ELF-1 (cell line): ENCODE data around the gene PDE4C.

Source experiments
- DNase-seq: peaks from one replicate; pipeline ENCODE4 v3.0.0-alpha.2; 2016; ENCODE audit warnings: low read depth, low spot score

PDE4C gene

GRCh38 chr19:18225702-18226468 is at the start of gene PDE4C:
Gene PDE4C (minus strand): TSS chr19:18226438. CDS start chr19:18226415, 23 bp downstream.
- DNase-seq, result peak; percentile 46

GRCh38 chr19:18274781-18275356 is 48.6 kb upstream of the PDE4C start:
- DNase-seq, result peak; percentile 67

- DNase-seq, result no peak
These were observed 48.1 kb upstream of the PDE4C start, which contains the start of gene IQCN for GRCh38 chr19:18274219-18274780. Gene IQCN (minus strand): TSS chr19:18274452. CDS start chr19:18269478, 4,974 bp downstream.

- no peak for DNase-seq
These were observed 47.5 kb upstream of the PDE4C start for GRCh38 chr19:18273561-18274218.

GRCh38 chr19:18271433-18271841 is 45.2 kb upstream of the PDE4C start:
- no peak for DNase-seq

GRCh38 chr19:18270326-18270725 is 44.1 kb upstream of the PDE4C start:
- no peak for DNase-seq

- no peak for DNase-seq
These were observed 43.0 kb upstream of the PDE4C start for GRCh38 chr19:18269070-18269723.

GRCh38 chr19:18266771-18267686 is 40.8 kb upstream of the PDE4C start:
- DNase-seq, result no peak

GRCh38 chr19:18265582-18265981 is 39.3 kb upstream of the PDE4C start:
- DNase-seq, result no peak

GRCh38 chr19:18264971-18265540 is 38.8 kb upstream of the PDE4C start:
- no peak for DNase-seq

- no peak for DNase-seq
These were observed 38.1 kb upstream of the PDE4C start for GRCh38 chr19:18264137-18264854.

- no peak for DNase-seq
These were observed 37.3 kb upstream of the PDE4C start for GRCh38 chr19:18263324-18264136.

GRCh38 chr19:18262917-18263316 is 36.7 kb upstream of the PDE4C start:
- DNase-seq, result no peak

GRCh38 chr19:18262144-18262543 is 35.9 kb upstream of the PDE4C start:
- no peak for DNase-seq

GRCh38 chr19:18261474-18261873 is 35.2 kb upstream of the PDE4C start:
- no peak for DNase-seq

- no peak for DNase-seq
These were observed 33.7 kb upstream of the PDE4C start for GRCh38 chr19:18259893-18260292.

- no peak for DNase-seq
These were observed 31.5 kb upstream of the PDE4C start for GRCh38 chr19:18257503-18258470.
